ENCODE data around the gene NKTR.

- TF ChIP-seq POLR2A (IDR thresholded peaks at IDR 0.05) (no peak), CTCF (IDR thresholded peaks at IDR 0.05) (no peak)
Measured at GRCh38 chr3:42692667-42693529, 92.4 kb downstream of the NKTR start.

Measured in testis (tissue), 2 donors.